ENCODE results near the gene GARIN5A.
"Not testable (repeated sequence)": the region's sequence is repeated elsewhere in the genome, so short reads cannot be mapped to it uniquely, and the experiment has no call there.

DNA sequence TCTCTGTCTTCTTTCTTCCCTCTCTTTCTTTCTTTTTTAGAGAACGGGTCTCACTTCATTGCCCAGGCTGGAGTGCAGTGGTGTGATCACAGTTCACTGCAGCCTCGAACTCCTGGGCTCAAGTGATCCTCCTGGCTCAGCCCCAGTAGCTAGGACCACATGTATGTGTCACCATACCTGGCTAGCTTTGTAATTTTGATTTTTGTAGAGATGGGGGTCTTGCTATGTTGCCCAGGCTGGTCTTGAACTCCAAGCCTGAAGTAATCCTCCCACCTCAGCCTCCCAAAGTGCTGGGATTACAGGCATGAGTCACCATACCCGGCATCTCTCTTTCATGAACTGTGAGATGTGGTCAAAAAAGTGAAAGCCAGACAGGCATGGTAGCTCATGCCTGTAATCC is 3.3 kb downstream of the GARIN5A start:
- TF ChIP-seq, protein P1, sequence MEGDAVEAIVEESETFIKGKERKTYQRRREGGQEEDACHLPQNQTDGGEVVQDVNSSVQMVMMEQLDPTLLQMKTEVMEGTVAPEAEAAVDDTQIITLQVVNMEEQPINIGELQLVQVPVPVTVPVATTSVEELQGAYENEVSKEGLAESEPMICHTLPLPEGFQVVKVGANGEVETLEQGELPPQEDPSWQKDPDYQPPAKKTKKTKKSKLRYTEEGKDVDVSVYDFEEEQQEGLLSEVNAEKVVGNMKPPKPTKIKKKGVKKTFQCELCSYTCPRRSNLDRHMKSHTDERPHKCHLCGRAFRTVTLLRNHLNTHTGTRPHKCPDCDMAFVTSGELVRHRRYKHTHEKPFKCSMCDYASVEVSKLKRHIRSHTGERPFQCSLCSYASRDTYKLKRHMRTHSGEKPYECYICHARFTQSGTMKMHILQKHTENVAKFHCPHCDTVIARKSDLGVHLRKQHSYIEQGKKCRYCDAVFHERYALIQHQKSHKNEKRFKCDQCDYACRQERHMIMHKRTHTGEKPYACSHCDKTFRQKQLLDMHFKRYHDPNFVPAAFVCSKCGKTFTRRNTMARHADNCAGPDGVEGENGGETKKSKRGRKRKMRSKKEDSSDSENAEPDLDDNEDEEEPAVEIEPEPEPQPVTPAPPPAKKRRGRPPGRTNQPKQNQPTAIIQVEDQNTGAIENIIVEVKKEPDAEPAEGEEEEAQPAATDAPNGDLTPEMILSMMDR (IDR thresholded peaks at IDR 0.05; ENCODE audit: insufficient read depth, low read length): not testable (repeated sequence)
- TF ChIP-seq POLR2AphosphoS5 (IDR thresholded peaks at IDR 0.05; ENCODE audit: low read depth); SPI1 (IDR thresholded peaks at IDR 0.05; ENCODE audit: borderline replicate concordance, low read depth): not testable (repeated sequence)

All from HL-60 (cell line).